SK-N-SH treated with all-trans-retinoic acid at 6 μM for 48 hours (cell line): Measurements from ENCODE around the gene CRACR2B.

ENCODE experiments used
- ARNTL ChIP-seq: fragments of 450-650 bp; formaldehyde crosslinking; IDR thresholded peaks from 2 replicates; pipeline ENCODE4 v1.5.0; 2020; ENCODE audit warnings: low read depth, mild to moderate bottlenecking, moderate library complexity, borderline replicate concordance
- OSR1 ChIP-seq: fragments of 250-450 bp; sonication (Bioruptor Pico); IDR thresholded peaks from 2 replicates; pipeline ENCODE4 v1.8.0; 2022; ENCODE audit warnings: moderate library complexity, mild to moderate bottlenecking, inconsistent platforms
- ZNF565 ChIP-seq: fragments of 450-650 bp; formaldehyde crosslinking; conservative IDR thresholded peaks from 2 replicates; pipeline ENCODE4 v1.5.0; 2020; ENCODE audit warnings: low read depth, mild to moderate bottlenecking, moderate library complexity

DNA sequence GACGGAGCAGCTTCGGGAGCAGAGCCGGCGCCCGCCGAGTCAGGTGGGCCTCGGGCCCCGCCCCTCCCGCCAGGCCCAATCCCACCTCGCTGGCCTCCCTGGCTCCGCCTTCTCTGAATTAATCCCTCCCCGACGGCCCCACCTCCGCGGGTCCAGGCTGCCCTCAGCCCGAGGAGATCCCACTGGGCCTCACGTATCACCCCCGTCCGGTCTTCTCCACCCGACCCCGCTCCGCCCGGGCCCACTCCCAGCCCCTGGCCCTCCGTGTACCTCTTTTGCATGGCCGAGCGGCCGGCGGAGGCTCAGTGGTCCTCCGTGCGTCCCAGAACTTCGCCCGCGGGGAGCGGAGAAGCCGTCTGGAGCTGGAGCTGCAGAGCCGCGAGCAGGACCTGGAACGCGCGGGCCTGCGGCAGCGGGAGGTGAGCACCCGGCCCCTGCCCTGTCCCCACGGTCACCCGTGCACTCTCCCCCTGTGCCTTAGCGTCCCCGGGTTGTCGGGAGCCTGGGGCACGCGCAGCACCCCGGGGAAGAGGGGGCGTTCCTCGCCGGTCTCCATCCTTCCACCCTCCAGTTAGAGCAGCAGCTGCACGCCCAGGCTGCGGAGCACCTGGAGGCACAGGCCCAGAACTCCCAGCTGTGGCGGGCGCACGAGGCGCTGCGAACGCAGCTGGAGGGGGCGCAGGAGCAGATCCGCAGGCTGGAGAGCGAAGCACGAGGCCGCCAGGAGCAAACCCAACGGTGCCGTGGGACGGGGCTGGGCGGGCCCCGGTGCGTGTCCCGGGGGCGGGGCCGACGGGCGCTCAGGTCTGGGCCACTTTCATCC, 2.8 kb downstream of the CRACR2B start:
- no peak for TF ChIP-seq ZNF565 (CRISPR knock-in tag)
- no peak for TF ChIP-seq ARNTL (CRISPR knock-in tag)
- TF ChIP-seq OSR1 (CRISPR knock-in tag) = no peak
